GM12875 (cell line): ENCODE data around the gene CD79A.

Experiments used
- H3K4me3 ChIP-seq: one replicate; pipeline ENCODE4 v1.5.1; 2011; ENCODE audit warnings: low read depth, low read length, control low read depth
- TF ChIP-seq, protein P1 (sequence below): IDR thresholded peaks from 2 replicates; pipeline ENCODE4 v1.5.1; 2011; ENCODE audit warnings: low read depth, mild to moderate bottlenecking, control low read depth, inconsistent platforms, low read length, moderate library complexity, borderline replicate concordance; ENCODE audit not compliant: insufficient read depth

The CD79A gene

DNA sequence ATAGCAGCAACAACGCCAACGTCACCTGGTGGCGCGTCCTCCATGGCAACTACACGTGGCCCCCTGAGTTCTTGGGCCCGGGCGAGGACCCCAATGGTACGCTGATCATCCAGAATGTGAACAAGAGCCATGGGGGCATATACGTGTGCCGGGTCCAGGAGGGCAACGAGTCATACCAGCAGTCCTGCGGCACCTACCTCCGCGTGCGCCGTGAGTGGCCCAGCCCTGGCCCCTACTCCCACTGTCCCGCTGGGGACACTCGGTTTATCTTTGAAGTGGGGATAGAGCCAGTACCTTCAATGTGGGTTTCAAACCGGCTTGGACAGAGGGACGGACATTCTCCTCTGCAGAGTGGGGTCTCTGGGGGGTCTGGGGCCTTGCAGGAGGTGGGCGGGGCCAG lies 2.0 kb downstream of the CD79A start:
- TF ChIP-seq, protein P1, sequence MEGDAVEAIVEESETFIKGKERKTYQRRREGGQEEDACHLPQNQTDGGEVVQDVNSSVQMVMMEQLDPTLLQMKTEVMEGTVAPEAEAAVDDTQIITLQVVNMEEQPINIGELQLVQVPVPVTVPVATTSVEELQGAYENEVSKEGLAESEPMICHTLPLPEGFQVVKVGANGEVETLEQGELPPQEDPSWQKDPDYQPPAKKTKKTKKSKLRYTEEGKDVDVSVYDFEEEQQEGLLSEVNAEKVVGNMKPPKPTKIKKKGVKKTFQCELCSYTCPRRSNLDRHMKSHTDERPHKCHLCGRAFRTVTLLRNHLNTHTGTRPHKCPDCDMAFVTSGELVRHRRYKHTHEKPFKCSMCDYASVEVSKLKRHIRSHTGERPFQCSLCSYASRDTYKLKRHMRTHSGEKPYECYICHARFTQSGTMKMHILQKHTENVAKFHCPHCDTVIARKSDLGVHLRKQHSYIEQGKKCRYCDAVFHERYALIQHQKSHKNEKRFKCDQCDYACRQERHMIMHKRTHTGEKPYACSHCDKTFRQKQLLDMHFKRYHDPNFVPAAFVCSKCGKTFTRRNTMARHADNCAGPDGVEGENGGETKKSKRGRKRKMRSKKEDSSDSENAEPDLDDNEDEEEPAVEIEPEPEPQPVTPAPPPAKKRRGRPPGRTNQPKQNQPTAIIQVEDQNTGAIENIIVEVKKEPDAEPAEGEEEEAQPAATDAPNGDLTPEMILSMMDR: no peak
- peak overlapping the region; percentile 77 for H3K4me3 ChIP-seq

DNA sequence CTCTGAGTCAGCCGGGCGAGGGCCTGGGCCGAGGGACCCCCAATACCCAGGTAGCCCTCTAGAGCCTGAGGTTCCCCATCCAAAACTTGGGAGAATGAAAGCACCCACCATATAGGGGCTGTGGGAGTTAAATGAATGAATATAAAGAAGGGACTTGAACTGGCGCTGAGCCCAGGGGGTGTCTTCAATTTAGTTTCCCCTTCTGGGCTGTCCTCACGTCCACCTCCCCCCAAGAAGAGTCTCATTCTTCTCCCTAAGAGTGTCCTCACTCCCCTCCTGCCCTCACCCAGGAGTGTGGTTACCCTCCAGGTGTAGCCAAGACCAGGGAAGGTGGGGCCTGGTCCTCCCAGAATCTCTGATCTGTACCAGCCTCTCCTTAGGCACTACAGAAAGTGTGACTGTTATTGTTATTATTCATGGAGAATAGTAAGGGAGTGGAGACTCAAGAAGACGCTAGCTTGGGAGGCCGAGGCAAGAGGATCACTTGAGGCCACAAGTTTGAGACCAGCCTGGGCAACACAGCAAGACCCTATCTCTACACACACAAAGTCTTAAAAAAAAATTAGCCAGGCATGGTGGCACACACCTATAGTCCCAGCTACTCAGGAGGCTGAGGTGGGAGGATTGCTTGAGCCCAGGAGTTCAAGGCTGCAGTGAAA lies 2.7 kb downstream of the CD79A start:
- no peak overlapping the region for H3K4me3 ChIP-seq
- TF ChIP-seq, protein P1: no peak

DNA sequence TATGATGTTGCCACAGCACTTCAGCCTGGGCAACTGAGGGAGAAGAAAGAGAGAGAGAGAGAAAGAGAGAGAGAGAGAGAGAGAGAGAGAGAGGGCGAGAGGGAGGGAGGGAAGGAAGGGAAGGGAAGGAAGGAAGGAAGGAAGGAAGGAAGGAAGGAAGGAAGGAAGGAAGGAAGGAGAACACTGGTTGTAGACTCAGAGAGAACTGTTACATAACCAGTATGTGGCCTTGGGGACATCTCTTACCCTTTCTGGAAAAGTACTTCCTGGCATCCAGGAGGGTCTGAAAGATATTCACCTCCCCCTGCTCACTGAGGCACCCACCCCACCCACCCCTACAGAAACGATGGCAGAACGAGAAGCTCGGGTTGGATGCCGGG lies 3.2 kb downstream of the CD79A start:
- H3K4me3 ChIP-seq: no peak overlapping the region
- TF ChIP-seq, protein P1: no peak

DNA sequence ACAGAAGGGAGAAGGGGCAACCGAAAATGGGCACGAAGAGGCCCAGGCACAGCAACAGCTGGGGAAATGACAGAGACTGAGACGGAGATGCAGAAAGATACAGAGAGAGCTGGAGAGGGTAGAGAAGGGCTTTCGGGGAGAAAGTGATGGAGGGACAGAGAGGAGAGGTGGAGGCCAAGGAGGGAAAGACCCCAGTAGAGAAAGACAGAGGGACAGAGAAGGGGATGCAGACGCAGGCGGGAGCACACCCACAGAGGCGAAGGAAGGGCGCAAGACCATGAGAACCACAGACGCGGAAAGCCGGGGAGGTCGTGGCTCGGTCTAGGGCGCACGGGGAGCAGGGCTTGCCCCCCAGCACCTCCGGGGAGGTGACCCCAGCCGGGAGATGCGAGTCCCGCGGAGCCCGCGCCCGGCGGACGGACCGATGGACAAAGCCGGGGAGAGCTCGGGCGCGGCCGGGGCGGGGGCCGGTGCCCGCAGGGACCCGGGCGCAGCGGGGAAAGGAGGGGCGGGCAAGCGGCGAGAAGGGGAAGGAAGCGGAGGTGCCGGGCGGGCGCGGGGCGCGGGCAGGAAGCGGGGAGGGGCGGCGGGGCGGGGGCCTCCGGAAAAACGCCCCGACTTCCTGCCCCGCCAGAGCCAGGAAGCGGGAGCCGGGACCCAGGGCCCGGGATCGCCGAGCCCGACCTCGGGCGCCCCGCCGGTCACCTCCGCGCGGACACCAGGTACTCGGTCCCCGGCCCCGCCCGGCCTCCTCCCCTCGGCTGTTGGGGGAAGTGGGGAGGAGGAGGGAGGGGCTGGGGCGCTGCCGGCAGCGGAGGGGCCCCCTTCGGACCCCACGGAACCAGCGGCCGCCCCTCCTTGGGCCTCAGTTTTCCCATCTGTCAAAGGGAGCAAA lies 5.7 kb downstream of the CD79A start, which contains the start of gene ARHGEF1:
Gene ARHGEF1, plus strand, starts transcription at position 617 of the 895 bp plus-strand sequence. CDS start 4,899 bp downstream, outside the sequence.
- peak within 1 kb of the TSS; percentile 70 for H3K4me3 ChIP-seq
- TF ChIP-seq, protein P1: no peak

DNA sequence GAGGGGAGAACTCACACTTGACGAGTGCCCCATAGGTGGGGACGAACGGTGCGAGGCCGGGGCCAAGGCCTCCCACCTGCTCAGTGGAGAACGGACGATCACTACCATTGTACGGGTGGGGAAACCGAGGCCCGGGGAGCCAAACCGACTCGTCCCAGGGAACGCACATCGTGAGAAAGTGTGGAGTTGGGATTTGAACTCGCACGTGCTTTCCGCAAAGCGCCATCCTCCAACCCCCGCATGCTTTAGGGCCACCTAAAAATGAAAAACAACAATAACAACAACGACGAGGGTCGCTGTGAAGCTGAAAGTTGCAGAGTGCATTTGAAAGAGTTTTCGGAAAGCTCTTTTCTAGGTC lies 6.4 kb downstream of the CD79A start:
- TF ChIP-seq, protein P1: no peak
- peak overlapping the region; percentile 70 for H3K4me3 ChIP-seq

DNA sequence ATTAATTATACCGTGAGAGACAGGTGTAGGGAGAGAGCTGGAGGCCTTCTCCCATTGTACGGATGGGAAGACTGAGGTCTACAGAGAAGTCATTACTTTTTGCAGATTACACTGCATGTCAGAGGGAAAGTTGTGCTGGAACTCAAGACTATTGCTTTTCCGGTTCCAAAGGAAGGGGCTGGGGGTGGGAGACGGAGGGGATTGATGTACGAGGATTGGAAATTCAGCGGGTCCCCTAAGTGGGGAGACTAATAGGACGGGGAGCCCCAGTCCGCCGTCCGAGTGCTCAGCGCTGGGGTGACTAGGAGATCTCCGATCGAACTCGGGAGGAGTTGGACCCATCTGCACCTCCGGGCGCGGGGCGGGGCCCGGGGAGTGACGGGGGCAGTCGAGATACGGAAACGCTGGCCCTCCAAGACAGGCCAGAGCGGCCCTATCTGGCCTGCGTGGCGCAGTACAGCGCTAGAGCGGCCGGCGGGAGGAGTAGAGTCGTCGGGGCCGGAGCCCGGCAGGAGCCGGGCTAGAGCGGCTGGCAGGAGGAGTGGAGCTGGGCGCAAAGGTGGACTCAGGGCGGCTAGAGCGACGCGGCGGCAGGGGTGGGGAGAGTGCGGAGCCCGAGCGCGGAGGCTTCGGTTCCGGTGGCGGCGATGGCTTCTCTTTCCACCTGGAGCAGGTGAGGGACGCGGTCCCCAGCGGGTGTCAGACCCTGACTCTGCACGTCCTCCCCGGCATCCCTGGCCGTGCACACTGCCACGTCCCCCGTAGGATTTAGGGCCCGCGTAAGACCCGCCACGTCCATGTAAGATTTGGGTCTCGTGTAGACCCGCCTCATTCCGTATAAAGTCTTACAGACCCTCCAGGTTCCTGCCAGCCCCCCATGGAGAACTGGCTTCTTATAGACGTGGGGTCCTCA lies 7.0 kb downstream of the CD79A start:
- TF ChIP-seq, protein P1: no peak
- H3K4me3 ChIP-seq: peak overlapping the region; percentile 70
